Measurements from ENCODE around the gene SEPTIN5.

Gene SEPTIN5

GRCh38 chr22:19748139-19748538 lies 33.8 kb downstream of the SEPTIN5 start:
- no peak for TF ChIP-seq CTCF (IDR thresholded peaks at IDR 0.05; ENCODE audit: low read length, missing control alignments)
- no peak overlapping the region for H3K4me3 ChIP-seq (replicated peaks; ENCODE audit: low read depth, low read length)
- DNase-seq (ENCODE audit: low read depth) = no peak

GRCh38 chr22:19748991-19749664 lies 34.8 kb downstream of the SEPTIN5 start:
- DNase-seq (ENCODE audit: low read depth) = no peak
- no peak for TF ChIP-seq CTCF (IDR thresholded peaks at IDR 0.05; ENCODE audit: low read length, missing control alignments)
- no peak overlapping the region for H3K4me3 ChIP-seq (replicated peaks; ENCODE audit: low read depth, low read length)

- H3K4me3 ChIP-seq (replicated peaks; ENCODE audit: low read depth, low read length) = no peak overlapping the region
- no peak for DNase-seq (ENCODE audit: low read depth)
- TF ChIP-seq CTCF (IDR thresholded peaks at IDR 0.05; ENCODE audit: low read length, missing control alignments) = no peak
Measured at GRCh38 chr22:19749876-19750275, 35.6 kb downstream of the SEPTIN5 start.

GRCh38 chr22:19750507-19751490 lies 36.5 kb downstream of the SEPTIN5 start:
- no peak for TF ChIP-seq CTCF (IDR thresholded peaks at IDR 0.05; ENCODE audit: low read length, missing control alignments)
- DNase-seq (ENCODE audit: low read depth) = no peak
- no peak overlapping the region for H3K4me3 ChIP-seq (replicated peaks; ENCODE audit: low read depth, low read length)

GRCh38 chr22:19751497-19752245 lies 37.4 kb downstream of the SEPTIN5 start:
- DNase-seq (ENCODE audit: low read depth) = no peak
- TF ChIP-seq CTCF (IDR thresholded peaks at IDR 0.05; ENCODE audit: low read length, missing control alignments) = no peak

GRCh38 chr22:19753090-19753842 lies 39.0 kb downstream of the SEPTIN5 start:
- no peak for DNase-seq (ENCODE audit: low read depth)
- no peak overlapping the region for H3K4me3 ChIP-seq (replicated peaks; ENCODE audit: low read depth, low read length)
- TF ChIP-seq CTCF (IDR thresholded peaks at IDR 0.05; ENCODE audit: low read length, missing control alignments) = no peak

More at GRCh38 chr22:19751497-19752245, 37.4 kb downstream of the SEPTIN5 start:
- H3K4me3 ChIP-seq (replicated peaks; ENCODE audit: low read depth, low read length) = no peak overlapping the region

All from fibroblast of pulmonary artery (primary cell).